GM19324 (cell line): ENCODE measurements around the gene GPR17.

Experiments used
- ATAC-seq: cut with Tn5 transposase; IDR thresholded peaks from one replicate; pipeline ENCODE4 v1.9.1; 2021; ENCODE audit warnings: mild to moderate bottlenecking, moderate library complexity; ENCODE audit not compliant: unreplicated experiment, low FRiP score

GPR17 gene, protein sequence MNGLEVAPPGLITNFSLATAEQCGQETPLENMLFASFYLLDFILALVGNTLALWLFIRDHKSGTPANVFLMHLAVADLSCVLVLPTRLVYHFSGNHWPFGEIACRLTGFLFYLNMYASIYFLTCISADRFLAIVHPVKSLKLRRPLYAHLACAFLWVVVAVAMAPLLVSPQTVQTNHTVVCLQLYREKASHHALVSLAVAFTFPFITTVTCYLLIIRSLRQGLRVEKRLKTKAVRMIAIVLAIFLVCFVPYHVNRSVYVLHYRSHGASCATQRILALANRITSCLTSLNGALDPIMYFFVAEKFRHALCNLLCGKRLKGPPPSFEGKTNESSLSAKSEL

GRCh38 chr2:127645395-127646291 is at the start of gene GPR17:
GPR17 (plus strand) TSS chr2:127646153; CDS start chr2:127650736, 4,583 bp downstream.
- ATAC-seq: no peak

- no peak for ATAC-seq
Observed at GRCh38 chr2:127596311-127597045, 49.5 kb upstream of the GPR17 start.

DNA sequence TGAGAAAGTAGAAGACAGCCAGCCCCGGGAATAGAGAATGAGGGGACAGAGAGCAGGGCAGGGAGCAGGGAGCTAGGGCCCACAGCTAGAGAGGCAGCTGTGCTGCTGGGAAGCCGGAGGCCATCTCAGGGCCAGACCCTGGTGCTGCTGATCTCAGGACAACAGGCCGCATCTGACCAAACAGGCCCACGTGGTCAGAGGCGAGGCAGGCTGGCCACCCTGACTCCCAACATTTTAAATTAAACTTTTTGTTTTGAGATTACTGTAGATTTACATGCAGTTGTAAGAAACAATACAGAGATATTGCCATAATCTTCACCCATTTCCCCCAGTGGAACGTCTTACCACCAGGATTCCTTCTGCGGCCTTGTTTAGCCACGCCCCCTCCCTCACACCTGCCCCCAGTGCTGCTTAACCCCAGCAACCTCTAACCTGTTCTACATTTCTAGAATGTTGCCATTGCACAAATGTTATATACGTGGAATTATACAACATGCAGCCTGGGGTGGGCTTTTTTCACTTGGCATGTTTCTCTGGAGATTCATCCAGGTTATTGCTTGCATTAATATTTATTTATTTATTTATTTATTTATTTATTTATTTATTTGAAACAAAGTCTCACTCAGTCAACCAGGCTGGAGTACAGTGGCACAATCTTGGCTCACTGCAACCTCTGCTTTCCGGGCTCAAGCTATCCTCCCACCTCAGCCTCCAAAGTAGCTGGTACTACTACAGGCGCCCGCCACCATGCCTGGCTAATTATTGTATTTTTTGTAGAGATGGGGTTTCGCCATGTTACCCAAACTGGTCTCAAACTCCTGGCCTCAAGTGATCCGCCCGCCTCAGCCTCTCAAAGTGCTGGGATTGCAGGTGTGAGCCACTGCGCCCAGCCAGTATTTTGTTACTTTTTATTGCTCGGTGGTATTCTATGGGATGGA is 48.6 kb upstream of the GPR17 start:
- no peak for ATAC-seq

GRCh38 chr2:127597984-127598380 is 48.0 kb upstream of the GPR17 start:
- no peak for ATAC-seq

GRCh38 chr2:127598711-127599110 is 47.2 kb upstream of the GPR17 start:
- ATAC-seq: no peak

DNA sequence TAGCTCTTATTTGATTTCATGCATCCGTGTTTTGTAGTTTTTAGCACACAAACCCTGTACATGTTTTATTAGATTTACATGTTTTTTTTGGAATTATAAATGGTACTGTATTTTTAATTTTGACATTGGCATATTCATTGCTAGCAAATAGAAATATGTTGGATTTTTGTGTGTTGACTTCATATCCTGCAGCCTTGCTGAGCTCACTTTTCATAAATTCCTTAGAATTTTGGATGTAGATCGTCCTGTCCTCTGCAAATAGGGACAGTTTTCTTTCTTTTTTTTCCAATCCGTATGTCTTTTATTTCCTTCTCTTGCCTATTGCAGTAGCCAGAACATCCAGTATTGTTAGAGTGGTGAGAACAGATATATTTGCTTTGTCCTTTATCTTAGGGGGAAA is 46.7 kb upstream of the GPR17 start:
- ATAC-seq: no peak

DNA sequence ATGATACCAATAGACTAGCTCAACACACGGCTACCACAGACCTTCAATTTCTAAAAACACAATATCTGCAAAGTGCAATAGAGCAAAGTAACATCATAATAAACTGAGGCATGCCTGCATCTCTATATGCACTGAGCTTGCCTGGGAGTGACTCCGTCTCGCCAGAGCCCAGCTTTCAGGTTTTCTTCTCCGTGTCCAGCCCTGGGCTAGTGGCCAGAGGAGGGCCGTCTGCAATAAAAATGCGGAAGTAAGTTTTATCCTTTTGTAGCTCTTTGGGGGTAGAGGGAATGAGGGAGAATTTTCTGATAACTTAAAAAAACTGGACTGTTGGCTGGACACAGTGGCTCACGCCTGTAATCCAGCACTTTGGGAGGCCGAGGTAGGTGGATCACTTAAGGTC is 41.0 kb upstream of the GPR17 start:
- no peak for ATAC-seq

DNA sequence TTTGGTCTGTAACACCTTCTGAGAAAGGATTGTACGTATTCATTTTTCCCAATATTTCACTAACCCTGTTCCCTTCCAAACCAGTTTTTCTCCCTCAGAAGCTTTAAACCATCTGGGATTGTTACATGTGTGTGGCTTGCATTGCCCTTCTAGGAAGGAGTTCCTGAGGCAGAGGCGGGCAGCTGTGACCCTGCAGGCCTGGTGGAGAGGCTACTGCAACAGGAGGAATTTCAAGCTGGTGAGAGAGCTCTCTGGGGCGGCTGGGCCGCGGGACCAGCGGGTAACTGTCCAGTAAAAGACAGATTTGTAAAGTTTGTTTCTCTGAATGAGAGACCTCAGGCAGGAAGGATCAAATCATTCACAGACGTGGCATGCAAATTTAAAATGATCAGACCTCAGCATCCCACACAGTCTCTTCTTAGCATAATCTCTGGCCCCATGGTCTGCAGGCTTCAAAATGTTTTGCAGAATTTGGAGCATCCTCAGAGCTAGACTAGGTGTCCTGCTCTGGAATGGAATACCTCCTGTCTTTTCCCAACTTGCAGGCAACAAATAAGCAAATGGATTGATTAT is 40.2 kb upstream of the GPR17 start:
- no peak for ATAC-seq

GRCh38 chr2:127606625-127607398 is 39.1 kb upstream of the GPR17 start:
- no peak for ATAC-seq

DNA sequence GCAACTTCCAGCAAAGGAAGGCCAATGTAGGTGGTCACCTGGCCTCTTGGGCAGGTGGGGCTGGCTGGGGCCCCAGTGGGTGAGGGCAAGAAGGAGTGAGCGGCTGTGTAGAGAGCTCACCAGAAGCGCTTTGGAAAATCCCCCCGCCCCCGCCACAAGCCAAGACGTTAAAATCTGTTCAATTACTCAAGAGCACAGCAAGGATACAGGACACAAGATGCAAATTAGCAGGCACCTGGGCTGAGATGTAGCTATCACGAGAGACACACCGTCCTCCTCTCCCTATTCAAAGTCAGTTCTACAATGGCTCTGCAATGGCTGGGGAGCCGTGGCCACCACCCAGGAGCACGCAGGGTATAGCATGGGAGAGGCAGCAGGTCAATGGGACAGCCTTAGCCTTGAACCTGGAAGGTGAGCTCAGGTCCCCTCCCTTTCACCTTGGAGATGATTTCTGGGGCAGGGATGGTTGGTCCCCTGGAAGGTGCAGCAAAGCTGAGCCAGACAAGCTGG is 38.5 kb upstream of the GPR17 start:
- no peak for ATAC-seq

GRCh38 chr2:127608061-127609030 is 37.6 kb upstream of the GPR17 start:
- ATAC-seq: no peak

- ATAC-seq: no peak
Observed at GRCh38 chr2:127609031-127609751, 36.8 kb upstream of the GPR17 start.

DNA sequence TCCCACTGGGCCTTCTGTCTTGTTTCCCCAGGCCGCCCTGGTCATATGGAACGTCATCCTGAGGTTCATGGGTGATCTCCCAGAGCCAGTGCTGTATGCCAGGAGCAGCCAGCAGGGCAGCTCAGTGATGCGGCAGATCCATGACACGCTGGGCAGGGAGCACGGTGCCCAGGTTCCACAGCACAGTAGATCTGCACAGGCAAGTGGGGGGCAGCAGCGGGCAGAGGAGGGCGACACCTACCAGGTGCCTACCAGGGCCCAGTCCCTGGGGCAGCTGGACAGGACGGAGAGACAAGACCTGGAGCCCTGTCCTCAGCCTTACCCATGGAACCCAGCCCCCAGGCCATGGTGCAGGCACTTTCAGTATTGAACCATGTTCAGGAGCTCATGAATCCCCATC is 36.1 kb upstream of the GPR17 start:
- ATAC-seq: no peak

DNA sequence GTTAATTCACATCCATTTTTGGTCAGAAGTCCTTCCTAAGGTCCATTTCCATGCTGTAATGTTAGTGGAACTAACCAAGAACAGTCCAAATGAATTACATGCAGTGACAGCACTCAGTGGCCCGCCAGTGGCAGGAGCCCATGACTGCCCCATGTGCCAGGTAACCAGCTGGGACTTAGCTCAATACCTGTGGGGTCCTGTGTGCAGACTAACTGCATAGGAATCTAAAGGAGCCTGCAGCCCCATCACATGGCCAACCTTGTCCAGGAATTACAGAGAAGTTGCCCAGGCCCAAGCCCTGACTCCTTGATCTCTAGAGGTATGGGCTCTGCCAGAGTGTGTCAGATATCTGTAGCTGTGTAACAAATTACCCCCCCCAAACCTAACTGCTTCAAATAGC is 35.4 kb upstream of the GPR17 start:
- no peak for ATAC-seq

- no peak for ATAC-seq
Observed at GRCh38 chr2:127611076-127611925, 34.7 kb upstream of the GPR17 start.
